IPS-20b (cell line): Measurements from ENCODE around the gene SUSD4.

ENCODE experiments used
- H3K27ac ChIP-seq: one replicate; pipeline ENCODE4 v1.5.1; 2013; ENCODE audit warnings: low read length
- H3K27me3 ChIP-seq: 2 replicates; pipeline ENCODE4 v1.6.1; 2013; ENCODE audit warnings: mild to moderate bottlenecking, low read length, inconsistent platforms; ENCODE audit not compliant: insufficient read depth
- H3K36me3 ChIP-seq: 2 replicates; pipeline ENCODE4 v1.6.1; 2013; ENCODE audit warnings: low read depth, mild to moderate bottlenecking, inconsistent platforms, low read length, moderate library complexity; ENCODE audit not compliant: insufficient read depth
- H3K4me1 ChIP-seq: 2 replicates; pipeline ENCODE4 v1.6.1; 2013; ENCODE audit warnings: mild to moderate bottlenecking, control low read depth, inconsistent platforms, low read length, moderate library complexity; ENCODE audit not compliant: insufficient read depth
- H3K4me3 ChIP-seq: 2 replicates; pipeline ENCODE4 v1.5.1; 2013; ENCODE audit warnings: mild to moderate bottlenecking, low read length, inconsistent platforms
- H3K9ac ChIP-seq: 2 replicates; pipeline ENCODE4 v1.6.1; 2013; ENCODE audit warnings: low read depth, mild to moderate bottlenecking, inconsistent platforms, low read length, moderate library complexity
- H3K9me3 ChIP-seq: 2 replicates; pipeline ENCODE4 v1.6.1; 2013; ENCODE audit warnings: mild to moderate bottlenecking, low read depth, low read length, inconsistent platforms; ENCODE audit not compliant: insufficient read depth

The SUSD4 gene

GRCh38 chr1:223180731-223181321 lies 183.2 kb downstream of the SUSD4 start:
- Histone ChIP-seq H3K36me3 (no peaks in the 10 kb centered on the region), H3K9ac (no peak overlapping the region), H3K4me3 (no peak overlapping the region), H3K4me1 (0 out of 2 replicates have a peak, but pooled peaks cover 7% of the 10 kb centered on the region), H3K27me3 (peaks cover 27% of the 10 kb centered on the region; the same call in 1 of the 2 replicates), H3K9me3 (no peaks in the 10 kb centered on the region), H3K27ac (no peak overlapping the region)

- Histone ChIP-seq H3K27ac (no peak overlapping the region), H3K9ac (no peak overlapping the region), H3K4me1 (0 out of 2 replicates have a peak, but pooled peaks cover 7% of the 10 kb centered on the region), H3K36me3 (no peaks in the 10 kb centered on the region), H3K9me3 (no peaks in the 10 kb centered on the region), H3K4me3 (no peak overlapping the region), H3K27me3 (peaks cover 27% of the 10 kb centered on the region; the same call in 1 of the 2 replicates)
Measured at GRCh38 chr1:223179786-223180185, 184.2 kb downstream of the SUSD4 start.

- H3K4me1 ChIP-seq = 0 out of 2 replicates have a peak, but pooled peaks cover 7% of the 10 kb centered on the region
- H3K4me3 ChIP-seq = no peak overlapping the region
- no peak overlapping the region for H3K27ac ChIP-seq
- no peaks in the 10 kb centered on the region for H3K36me3 ChIP-seq
- H3K9me3 ChIP-seq = no peaks in the 10 kb centered on the region
- H3K27me3 ChIP-seq = peaks cover 27% of the 10 kb centered on the region; the same call in 1 of the 2 replicates
- H3K9ac ChIP-seq = no peak overlapping the region
Measured at GRCh38 chr1:223179280-223179679, 184.7 kb downstream of the SUSD4 start.

- H3K9ac ChIP-seq = no peak overlapping the region
- no peak overlapping the region for H3K4me3 ChIP-seq
Measured at GRCh38 chr1:223177681-223178080, 186.3 kb downstream of the SUSD4 start.

GRCh38 chr1:223176437-223176836 lies 187.5 kb downstream of the SUSD4 start:
- no peak overlapping the region for H3K9ac ChIP-seq
- no peak overlapping the region for H3K27ac ChIP-seq
- peaks cover 18% of the 10 kb centered on the region; the same call in 1 of the 2 replicates for H3K27me3 ChIP-seq
- H3K4me3 ChIP-seq = no peak overlapping the region
- H3K36me3 ChIP-seq = no peaks in the 10 kb centered on the region
- no peaks in the 10 kb centered on the region for H3K9me3 ChIP-seq
- H3K4me1 ChIP-seq = 0 out of 2 replicates have a peak, but pooled peaks cover 7% of the 10 kb centered on the region

More at GRCh38 chr1:223177681-223178080, 186.3 kb downstream of the SUSD4 start:
- H3K36me3 ChIP-seq = no peaks in the 10 kb centered on the region
- H3K4me1 ChIP-seq = 0 out of 2 replicates have a peak, but pooled peaks cover 7% of the 10 kb centered on the region
- H3K27me3 ChIP-seq = peaks cover 27% of the 10 kb centered on the region; the same call in 1 of the 2 replicates
- no peak overlapping the region for H3K27ac ChIP-seq
- H3K9me3 ChIP-seq = no peaks in the 10 kb centered on the region

GRCh38 chr1:223175633-223176032 lies 188.3 kb downstream of the SUSD4 start:
- Histone ChIP-seq H3K4me1 (0 out of 2 replicates have a peak, but pooled peaks cover 2% of the 10 kb centered on the region), H3K27ac (no peak overlapping the region), H3K4me3 (no peak overlapping the region), H3K36me3 (no peaks in the 10 kb centered on the region), H3K9ac (no peak overlapping the region), H3K9me3 (no peaks in the 10 kb centered on the region), H3K27me3 (0 out of 2 replicates have a peak, but pooled peaks cover 10% of the 10 kb centered on the region)

- H3K4me1 ChIP-seq = no peaks in the 10 kb centered on the region
Measured at GRCh38 chr1:223175032-223175431, 188.9 kb downstream of the SUSD4 start.

More at GRCh38 chr1:223175032-223175431, 188.9 kb downstream of the SUSD4 start:
- Histone ChIP-seq H3K9me3 (no peaks in the 10 kb centered on the region), H3K36me3 (no peaks in the 10 kb centered on the region), H3K4me3 (no peak overlapping the region), H3K9ac (no peak overlapping the region), H3K27me3 (0 out of 2 replicates have a peak, but pooled peaks cover 7% of the 10 kb centered on the region), H3K27ac (no peak overlapping the region)
